Stimulated activated CD4-positive, alpha-beta T cell treated with anti-CD3 and anti-CD28 coated beads, Interleukin-1b, Interleukin-23, amount 100 ng/mL, for 1 hour (primary cell): ENCODE data around the gene ZNF785.
"Not testable (repeated sequence)": the region's sequence is repeated elsewhere in the genome, so short reads cannot be mapped to it uniquely, and the experiment has no call there.

ENCODE experiments used
- DNase-seq, 2 donors: peaks; one replicate each; pipeline ENCODE4 v3.0.0-alpha.2; 2020; ENCODE audit warnings: low read depth in 2 of 2

Gene ZNF785

GRCh38 chr16:30565984-30566383 is 19.5 kb downstream of the ZNF785 start:
- no peak for DNase-seq

DNA sequence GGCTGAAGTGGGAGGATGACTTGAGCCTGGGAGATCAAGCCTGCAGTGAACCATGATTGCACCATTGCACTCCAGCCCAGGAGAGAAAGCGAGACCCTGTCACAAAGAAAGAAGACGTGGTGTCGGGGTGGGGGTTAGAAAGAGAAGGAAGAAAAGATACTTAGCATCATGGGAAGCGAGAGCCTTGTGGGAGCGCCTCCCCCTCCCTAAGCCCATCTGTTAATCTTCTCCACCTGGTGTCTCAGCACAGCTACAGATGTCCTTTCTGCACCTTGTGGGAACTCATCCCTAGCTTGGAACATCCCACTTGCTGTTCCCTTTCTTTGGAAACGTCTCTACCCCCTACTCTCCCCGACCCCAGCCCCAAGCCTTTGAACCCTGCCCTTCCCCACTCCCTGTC is 20.0 kb downstream of the ZNF785 start:
- DNase-seq: no peak

DNA sequence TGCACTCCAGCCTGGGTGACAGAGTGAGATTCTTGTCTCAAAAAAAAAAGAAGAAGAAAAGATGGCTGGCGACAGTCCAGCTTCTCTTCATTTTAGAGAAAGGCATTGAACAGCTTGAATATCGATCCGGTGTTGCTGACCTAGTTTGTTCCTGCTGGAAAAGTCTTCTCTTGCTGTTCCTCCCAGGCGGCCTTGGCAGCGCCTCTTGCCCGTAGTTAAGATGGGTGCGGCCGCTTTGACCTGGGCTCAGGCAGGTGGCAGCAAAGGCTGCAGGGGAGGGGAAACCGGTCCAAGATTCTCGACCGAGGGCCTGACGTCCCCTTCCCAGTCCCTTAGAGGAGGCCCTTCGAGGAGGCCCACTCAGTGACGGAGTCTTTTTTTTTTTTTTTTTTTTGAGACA is 23.5 kb downstream of the ZNF785 start:
- DNase-seq: no peak

- no peak for DNase-seq
Measured at GRCh38 chr16:30561089-30561816, 24.2 kb downstream of the ZNF785 start.

DNA sequence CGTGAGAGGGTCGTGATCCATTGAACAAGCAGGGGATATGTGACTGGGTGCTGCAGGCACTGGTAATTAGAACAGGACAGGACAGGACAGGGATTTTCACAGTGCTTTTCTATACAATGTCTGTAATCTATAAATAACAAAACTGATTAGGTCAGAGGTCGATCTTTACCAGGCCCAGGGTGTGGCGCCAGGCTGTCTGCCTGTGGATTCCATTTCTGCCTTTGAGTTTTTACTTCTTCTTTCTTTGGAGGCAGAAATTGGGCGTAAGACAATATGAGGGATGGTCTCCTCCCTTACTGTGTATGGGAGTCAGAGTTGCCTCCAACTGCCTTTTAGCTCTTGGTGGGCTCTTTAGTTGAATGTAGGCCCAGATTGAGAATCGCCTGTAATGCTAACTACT is 25.8 kb downstream of the ZNF785 start:
- no peak for DNase-seq

GRCh38 chr16:30558789-30559377 is 26.6 kb downstream of the ZNF785 start:
- no peak for DNase-seq

- peak; percentile 89 to 95 for DNase-seq
Measured at GRCh38 chr16:30557957-30558788, 27.3 kb downstream of the ZNF785 start, which contains the start of gene ZNF764. TSS of gene ZNF764 (minus strand) at chr16:30558374. CDS start at chr16:30558182, 192 bp downstream.

- no peak for DNase-seq
Measured at GRCh38 chr16:30557707-30557956, 27.9 kb downstream of the ZNF785 start.

DNA sequence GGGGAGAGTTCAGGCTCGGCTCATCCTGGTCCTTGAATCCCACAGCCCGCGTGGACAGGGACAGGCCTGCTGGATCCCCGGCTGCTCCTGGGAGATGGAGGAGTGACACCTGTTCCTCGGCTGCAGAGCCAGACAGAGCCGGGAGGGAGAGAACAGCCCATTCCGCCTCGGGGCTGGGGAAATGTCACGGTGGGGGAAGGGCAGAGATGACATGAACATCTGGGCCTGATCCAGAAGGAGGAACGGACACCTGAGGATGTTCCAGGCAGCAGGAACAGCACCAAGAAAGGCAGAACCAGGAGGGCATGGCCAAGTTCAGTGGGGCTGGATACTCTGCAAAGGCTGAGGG is 29.4 kb downstream of the ZNF785 start:
- DNase-seq: no peak

- DNase-seq: no peak
Measured at GRCh38 chr16:30555315-30556124, 30.0 kb downstream of the ZNF785 start.

DNA sequence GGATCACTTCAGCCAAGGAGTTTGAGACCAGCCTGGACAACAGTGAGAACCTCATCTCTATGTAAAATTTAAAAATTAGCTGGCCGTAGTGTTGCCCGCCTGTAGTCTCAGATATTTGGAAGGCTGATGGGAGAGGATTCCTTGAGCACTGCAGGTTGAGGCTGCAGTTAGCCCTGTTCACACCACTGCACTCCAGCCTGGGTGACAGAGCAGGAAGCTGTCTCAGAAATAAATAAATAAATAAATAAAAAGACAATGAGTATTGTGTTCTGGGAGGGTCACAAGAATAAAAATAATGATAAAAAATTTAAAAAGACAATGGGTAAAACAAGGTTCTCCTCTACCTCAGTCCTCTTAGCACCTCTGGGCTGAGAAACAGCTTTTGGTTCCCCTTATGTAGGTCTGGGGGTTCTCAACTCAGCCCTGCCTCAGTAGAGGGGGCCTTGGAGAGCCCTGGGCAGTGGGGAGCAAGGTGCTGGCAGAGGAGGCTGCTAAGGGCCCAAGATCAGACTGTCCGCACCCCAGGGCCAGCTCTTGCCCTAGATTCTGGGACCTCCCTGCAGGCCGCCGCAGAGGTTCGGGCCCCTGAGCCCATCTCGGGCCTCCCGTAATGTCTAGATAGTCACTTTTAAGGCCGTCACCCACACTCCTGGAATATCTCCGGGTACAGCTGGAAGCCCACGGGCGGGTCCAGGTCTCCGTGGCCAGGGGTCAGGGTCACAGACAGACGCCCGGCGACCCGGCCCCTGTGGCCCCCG is 30.8 kb downstream of the ZNF785 start:
- DNase-seq: no peak

DNA sequence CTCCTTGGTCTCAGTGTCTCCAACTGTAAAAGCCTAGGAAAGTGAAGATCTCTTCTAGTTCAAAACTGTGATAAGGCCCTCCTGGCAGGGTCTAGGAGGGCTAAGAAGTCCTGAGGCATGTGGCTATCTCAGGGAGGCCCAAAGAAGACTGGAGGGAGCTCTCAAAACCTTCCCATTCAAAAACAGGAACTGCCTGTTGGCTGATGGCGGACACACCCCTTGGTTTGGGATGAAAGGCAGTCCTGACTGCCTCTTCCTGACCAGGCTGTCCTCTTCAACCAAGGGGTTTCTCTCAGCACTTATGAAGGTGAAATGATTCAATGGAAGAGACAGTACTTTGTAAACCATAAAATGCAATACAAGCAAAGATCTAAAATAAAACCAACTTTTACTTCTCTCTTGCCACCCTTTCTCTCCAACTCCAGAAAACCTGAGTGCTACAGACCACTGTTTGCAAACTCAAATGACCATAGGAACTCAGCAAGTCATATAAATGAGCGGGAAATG is 32.1 kb downstream of the ZNF785 start:
- DNase-seq: no peak

DNA sequence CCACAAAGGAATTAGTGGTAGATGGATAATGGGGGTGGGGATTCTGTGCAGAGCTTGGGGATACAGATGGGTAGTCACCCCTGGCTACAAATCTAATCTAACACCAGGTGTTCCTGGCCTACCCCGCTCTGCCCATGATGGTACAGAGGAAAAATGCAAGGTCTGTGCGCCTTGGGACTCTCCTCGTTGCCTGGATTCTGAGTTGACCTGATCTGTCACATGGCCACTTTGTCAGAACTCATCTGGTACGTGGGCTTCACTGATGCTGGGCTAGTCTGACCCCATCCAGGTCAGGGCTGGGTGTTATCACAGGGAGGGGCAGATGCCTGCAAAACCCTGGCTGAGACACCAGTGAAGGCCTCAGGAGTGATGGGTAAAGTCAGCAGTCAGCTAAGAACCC is 32.5 kb downstream of the ZNF785 start:
- DNase-seq: no peak

GRCh38 chr16:30551781-30552180 is 33.7 kb downstream of the ZNF785 start:
- peak in 1 of 2 donors; percentile 57 for DNase-seq

DNA sequence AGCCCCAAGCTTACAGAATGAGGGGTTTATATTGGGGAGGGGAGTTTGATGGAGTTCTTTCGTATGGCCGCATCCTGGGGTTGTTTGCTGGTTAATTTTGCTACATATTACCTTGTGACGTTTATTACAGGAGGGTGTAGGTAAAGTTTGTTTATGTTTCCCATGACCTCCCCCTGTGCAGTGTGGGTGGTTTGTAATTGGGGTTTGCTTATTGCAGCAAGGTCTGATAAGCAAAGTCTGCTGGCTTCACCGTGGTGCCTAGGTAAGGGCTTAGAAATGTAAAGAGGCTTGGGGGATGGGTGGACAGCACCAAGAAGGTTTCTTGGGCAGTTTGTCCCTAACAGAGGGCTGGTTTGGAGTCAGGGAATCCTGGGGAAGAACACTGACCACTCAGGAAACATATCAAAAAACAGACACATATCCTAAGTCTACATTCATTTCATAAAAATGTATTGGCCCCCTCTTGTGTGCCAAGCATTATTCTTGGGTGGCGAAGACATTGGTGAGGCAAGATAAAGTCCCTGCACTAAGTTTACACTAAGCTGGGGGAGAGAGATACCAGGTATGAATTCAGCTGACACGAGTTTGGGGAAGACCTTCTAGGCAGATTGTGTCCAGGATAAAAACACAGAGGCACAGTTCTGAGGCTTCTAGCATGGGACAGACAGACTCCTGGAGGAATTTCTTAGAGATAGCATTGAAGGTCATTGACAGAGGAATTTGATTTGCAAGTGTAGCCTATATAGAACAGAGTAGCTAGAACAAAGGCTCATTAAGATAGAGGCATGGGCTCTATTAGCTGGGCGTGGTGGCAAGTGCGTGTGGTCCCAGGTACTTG is 36.9 kb downstream of the ZNF785 start:
- no peak for DNase-seq

DNA sequence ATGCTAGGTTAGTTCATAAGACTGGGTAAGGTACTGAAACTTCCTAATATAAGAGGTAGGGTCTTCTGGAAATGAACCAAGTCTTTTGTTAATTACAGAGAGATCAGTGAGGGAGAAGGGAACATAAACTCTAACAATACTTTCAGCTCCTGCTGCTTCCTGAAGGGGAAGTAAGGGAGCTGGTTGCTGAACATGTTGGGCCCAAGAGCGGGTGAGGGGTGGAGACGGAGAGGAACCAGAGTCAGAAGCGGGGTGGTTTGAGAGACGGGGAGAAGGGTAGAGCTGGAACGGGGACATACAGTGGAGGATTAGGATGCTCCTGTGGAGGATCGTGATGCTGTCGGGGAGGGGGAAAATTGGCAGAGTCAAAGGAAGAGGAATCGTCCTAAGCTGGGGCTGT is 39.4 kb downstream of the ZNF785 start:
- no peak for DNase-seq

DNA sequence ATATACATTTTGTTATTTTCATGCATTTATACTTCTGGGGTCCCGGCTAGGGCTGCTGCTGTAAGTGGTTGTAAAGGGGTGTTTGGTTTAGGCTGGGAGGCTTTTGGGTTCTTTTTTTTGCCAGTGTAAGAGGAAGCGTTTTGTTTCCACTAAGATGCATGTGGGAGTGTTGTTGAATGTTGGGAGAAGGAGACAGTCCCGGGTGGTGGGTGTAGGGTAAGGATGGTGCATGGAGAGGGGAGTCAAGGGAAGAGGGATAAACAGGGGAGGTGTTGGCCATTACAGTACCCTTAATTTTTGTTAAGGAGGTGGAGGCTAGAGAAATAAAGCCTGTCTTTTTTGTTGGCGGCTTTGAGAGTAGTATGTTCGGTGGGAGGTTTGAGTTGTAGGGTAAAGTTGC is 42.4 kb downstream of the ZNF785 start:
- no peak for DNase-seq

GRCh38 chr16:30541502-30542329 is 43.8 kb downstream of the ZNF785 start:
- DNase-seq: no peak

- not testable (repeated sequence) for DNase-seq
Measured at GRCh38 chr16:30540916-30541464, 44.5 kb downstream of the ZNF785 start.
